ENCODE measurements around the gene PALLD. TPM values are rescaled to one million over a fixed set of nuclear protein-coding genes. Genes with fewer than 3 reads are reported as not detected.
"Not testable (repeated sequence)": the region's sequence is repeated elsewhere in the genome, so short reads cannot be mapped to it uniquely, and the experiment has no call there.

Gene PALLD
- total RNA-seq, 2 donors from 2014 or later, result 11.3 to 49.1 TPM

DNA sequence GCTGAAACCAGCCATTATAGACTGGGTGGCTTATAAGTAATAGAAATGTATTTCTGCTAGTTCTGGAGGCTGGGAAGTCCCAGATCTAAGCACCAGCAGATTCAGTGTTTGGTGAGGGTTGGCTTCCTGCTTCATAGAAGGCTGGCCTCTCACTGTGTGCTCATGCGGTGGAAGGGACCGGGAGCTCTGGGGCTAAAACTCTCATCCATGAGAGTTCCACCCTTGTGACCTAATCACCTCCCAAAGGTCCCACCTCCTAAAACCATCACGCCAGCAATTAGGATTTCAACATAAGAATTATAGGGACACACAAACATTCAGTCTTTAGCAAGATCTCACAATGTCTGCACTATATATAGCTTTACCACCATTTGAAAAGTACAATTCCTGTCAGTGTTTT, 298.0 kb downstream of the PALLD start:
- H3K9me3 Mint-ChIP-seq, result no peaks in the 10 kb centered on the region
- peaks cover 4% of the 10 kb centered on the region for H3K27me3 Mint-ChIP-seq
- H3K4me3 Mint-ChIP-seq, result no peak overlapping the region
- no peaks in the 10 kb centered on the region for H3K36me3 Mint-ChIP-seq (ENCODE audit: low read depth)
- no peak overlapping the region for H3K27ac Mint-ChIP-seq
- ATAC-seq (replicated peaks), result no peak
- no peaks in the 10 kb centered on the region for H3K4me1 Mint-ChIP-seq

- H3K36me3 Mint-ChIP-seq (ENCODE audit: low read depth), result no peaks in the 10 kb centered on the region
- H3K4me1 Mint-ChIP-seq, result no peaks in the 10 kb centered on the region
- no peak overlapping the region for H3K27ac Mint-ChIP-seq
- H3K9me3 Mint-ChIP-seq, result no peaks in the 10 kb centered on the region
- no peak overlapping the region for H3K4me3 Mint-ChIP-seq
- peaks cover 4% of the 10 kb centered on the region for H3K27me3 Mint-ChIP-seq
- no peak for ATAC-seq (replicated peaks)
These were observed 298.5 kb downstream of the PALLD start for GRCh38 chr4:168795346-168795745.

DNA sequence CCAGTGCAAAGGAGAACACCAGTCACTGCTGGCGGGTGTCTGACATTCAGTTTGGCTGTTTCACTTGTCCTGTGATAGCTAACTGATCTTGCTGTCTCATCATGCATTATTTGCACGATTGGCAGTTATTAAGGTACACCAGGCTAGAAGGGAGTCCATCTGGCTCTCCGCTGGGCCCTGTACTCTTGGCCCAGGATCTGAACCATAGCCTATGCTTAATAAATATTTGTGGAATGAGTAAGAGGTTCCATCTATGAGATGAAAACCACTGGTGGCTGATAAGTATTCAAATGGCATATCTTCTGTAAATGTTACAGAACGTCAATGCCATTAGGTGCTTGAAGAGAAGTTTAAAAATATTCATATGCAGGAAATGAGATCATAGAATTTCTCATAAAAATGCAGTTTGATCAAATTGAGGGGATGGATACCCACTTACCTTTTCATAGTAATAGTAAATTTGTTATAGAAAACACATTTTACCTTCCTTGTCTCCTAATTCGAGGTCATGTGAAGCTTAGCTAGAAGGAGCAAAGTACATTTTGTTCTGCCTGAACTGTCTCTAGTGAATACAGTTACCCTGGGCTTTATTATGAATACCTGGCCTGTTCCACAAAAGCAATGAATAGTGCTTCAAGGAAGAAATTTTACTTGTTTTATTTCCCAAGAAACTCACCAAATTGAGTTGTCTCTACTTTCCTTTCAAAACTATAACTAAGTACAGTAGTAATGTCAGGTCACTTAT, 299.7 kb downstream of the PALLD start:
- Mint-ChIP-seq H3K27ac (no peak overlapping the region), H3K36me3 (ENCODE audit: low read depth) (no peaks in the 10 kb centered on the region), H3K27me3 (peaks cover 4% of the 10 kb centered on the region), H3K4me1 (no peaks in the 10 kb centered on the region), H3K9me3 (no peaks in the 10 kb centered on the region), H3K4me3 (no peak overlapping the region)
- no peak for ATAC-seq (replicated peaks)

GRCh38 chr4:168797194-168797593, 300.3 kb downstream of the PALLD start:
- ATAC-seq (replicated peaks), result no peak
- no peak overlapping the region for H3K4me3 Mint-ChIP-seq
- H3K36me3 Mint-ChIP-seq (ENCODE audit: low read depth), result no peaks in the 10 kb centered on the region
- no peaks in the 10 kb centered on the region for H3K4me1 Mint-ChIP-seq
- peaks cover 8% of the 10 kb centered on the region for H3K27me3 Mint-ChIP-seq
- H3K27ac Mint-ChIP-seq, result no peak overlapping the region
- H3K9me3 Mint-ChIP-seq, result no peaks in the 10 kb centered on the region

- H3K27ac Mint-ChIP-seq, result no peak overlapping the region
- ATAC-seq (replicated peaks), result no peak
- H3K9me3 Mint-ChIP-seq, result no peaks in the 10 kb centered on the region
- H3K36me3 Mint-ChIP-seq (ENCODE audit: low read depth), result no peaks in the 10 kb centered on the region
- H3K4me3 Mint-ChIP-seq, result no peak overlapping the region
- no peaks in the 10 kb centered on the region for H3K4me1 Mint-ChIP-seq
- peaks cover 9% of the 10 kb centered on the region for H3K27me3 Mint-ChIP-seq
These were observed 301.0 kb downstream of the PALLD start for GRCh38 chr4:168797738-168798375.

DNA sequence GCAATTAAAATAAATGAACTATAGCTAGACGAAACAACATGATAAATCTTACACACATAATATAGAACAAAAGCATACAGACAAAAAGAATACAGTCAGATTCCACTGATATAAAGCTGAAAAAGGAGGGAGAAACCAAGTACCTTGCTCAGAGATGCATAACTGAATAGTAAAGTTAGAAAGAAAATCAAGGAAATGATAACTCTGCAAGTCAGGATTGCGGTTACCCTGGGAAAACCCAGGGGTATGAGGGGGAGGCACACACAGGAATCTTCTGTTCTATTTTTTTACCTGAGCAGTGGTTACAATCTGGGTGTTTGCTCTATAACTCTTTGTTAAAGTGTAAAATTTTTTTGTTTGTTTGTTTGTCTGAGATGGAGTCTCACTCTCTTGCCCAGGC, 304.1 kb downstream of the PALLD start:
- Mint-ChIP-seq H3K9me3 (no peaks in the 10 kb centered on the region), H3K4me1 (no peaks in the 10 kb centered on the region), H3K4me3 (no peak overlapping the region), H3K27me3 (peaks cover 9% of the 10 kb centered on the region), H3K36me3 (ENCODE audit: low read depth) (no peaks in the 10 kb centered on the region), H3K27ac (no peak overlapping the region)
- no peak for ATAC-seq (replicated peaks)

DNA sequence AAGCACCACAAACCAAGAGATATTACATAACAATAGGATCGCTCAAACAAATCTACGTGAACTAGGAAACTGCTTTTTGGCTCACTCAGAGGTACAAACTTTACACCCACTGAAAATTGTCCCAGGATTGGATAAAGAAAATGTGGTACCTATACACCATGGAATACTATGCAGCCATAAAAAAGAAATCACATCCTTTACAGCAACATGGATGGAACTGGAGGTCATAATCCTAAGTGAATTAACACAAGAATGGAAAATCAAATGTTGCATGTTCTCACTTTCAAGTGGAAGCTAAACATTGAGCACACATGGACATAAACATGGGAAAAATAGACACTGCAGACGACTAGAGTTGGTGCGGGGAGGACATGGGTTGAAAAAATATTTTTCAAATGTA, 305.4 kb downstream of the PALLD start:
- ATAC-seq (replicated peaks), result no peak
- H3K27me3 Mint-ChIP-seq, result peaks cover 9% of the 10 kb centered on the region
- H3K4me3 Mint-ChIP-seq, result no peak overlapping the region
- H3K36me3 Mint-ChIP-seq (ENCODE audit: low read depth), result no peaks in the 10 kb centered on the region
- H3K9me3 Mint-ChIP-seq, result no peaks in the 10 kb centered on the region
- no peak overlapping the region for H3K27ac Mint-ChIP-seq
- no peaks in the 10 kb centered on the region for H3K4me1 Mint-ChIP-seq

- H3K4me3 Mint-ChIP-seq; H3K36me3 Mint-ChIP-seq (ENCODE audit: low read depth); H3K27me3 Mint-ChIP-seq; H3K4me1 Mint-ChIP-seq; H3K27ac Mint-ChIP-seq; ATAC-seq (replicated peaks); H3K9me3 Mint-ChIP-seq: not testable (repeated sequence)
These were observed 306.2 kb downstream of the PALLD start for GRCh38 chr4:168803052-168803451.

DNA sequence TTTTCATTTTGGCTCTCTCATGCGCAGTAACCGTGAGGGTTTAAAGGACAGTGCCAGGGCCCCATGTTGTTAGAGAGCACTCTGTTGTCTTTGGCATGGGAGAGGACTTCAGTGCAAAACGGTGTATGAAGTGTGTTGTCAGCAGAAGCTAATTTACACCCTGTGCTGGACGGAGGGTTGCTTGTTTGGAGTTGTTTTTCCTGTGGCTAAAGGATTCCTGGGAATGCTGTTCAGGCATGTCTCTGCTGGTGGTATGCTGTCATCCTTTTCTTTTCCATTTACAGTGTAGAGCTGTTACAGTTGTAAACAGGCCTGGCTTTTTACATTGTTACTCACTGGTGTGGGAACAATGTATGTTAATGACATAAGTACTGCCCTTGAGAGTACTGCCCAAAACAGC, 306.9 kb downstream of the PALLD start:
- no peak overlapping the region for H3K27ac Mint-ChIP-seq
- H3K4me3 Mint-ChIP-seq, result no peak overlapping the region
- H3K4me1 Mint-ChIP-seq, result no peaks in the 10 kb centered on the region
- H3K36me3 Mint-ChIP-seq (ENCODE audit: low read depth), result no peaks in the 10 kb centered on the region
- H3K9me3 Mint-ChIP-seq, result no peaks in the 10 kb centered on the region
- H3K27me3 Mint-ChIP-seq, result peaks cover 6% of the 10 kb centered on the region
- ATAC-seq (replicated peaks), result no peak

DNA sequence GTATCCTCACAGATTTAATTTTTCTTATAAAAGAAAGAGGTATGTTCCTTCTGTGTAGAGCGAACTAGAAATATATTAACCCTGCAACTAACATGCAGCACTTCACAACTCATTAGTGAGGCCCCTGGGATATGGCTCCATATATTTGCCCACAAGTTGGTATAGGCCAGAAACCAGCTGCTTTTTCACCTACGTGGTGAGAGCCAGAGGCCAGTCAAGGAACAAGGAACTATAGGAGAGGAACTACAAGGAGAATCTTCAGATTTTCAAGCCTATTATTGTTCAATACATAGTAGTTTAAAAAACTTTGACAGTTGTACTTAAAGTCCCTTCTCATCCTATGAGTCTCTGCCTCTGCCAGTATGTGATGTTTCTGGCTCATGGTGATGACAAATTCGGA, 307.3 kb downstream of the PALLD start:
- H3K4me3 Mint-ChIP-seq, result no peak overlapping the region
- no peak for ATAC-seq (replicated peaks)

DNA sequence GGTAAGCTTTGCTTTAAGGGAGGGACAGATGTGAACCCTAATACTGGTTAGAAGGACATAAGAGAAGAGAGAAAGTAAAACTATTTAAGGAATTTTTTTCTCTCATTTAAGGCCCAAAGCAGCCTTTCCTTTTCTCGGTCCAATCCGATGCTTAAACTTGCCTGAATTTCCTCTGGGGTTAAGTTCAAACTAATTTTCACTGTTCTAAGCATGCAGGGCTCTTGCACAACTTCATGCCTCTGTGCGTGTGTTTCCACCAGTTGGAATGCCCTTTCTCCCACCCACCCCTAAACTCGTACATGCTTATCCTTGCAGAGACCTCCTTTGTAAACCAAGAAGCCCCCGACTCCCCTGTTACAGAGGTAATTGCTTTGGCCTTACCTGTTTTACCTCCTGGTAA, 308.5 kb downstream of the PALLD start:
- H3K27ac Mint-ChIP-seq, result no peak overlapping the region
- H3K9me3 Mint-ChIP-seq, result no peaks in the 10 kb centered on the region

More for the DNA sequence above, 307.3 kb downstream of the PALLD start:
- Mint-ChIP-seq H3K27me3 (peaks cover 6% of the 10 kb centered on the region), H3K4me1 (no peaks in the 10 kb centered on the region), H3K36me3 (ENCODE audit: low read depth) (no peaks in the 10 kb centered on the region), H3K9me3 (no peaks in the 10 kb centered on the region), H3K27ac (no peak overlapping the region)

GRCh38 chr4:168806247-168806646, 309.4 kb downstream of the PALLD start:
- ATAC-seq (replicated peaks); H3K36me3 Mint-ChIP-seq (ENCODE audit: low read depth); H3K9me3 Mint-ChIP-seq; H3K27ac Mint-ChIP-seq; H3K4me1 Mint-ChIP-seq; H3K4me3 Mint-ChIP-seq: not testable (repeated sequence)
- peaks cover 14% of the 10 kb centered on the region for H3K27me3 Mint-ChIP-seq

More for the DNA sequence above, 308.5 kb downstream of the PALLD start:
- Mint-ChIP-seq H3K4me3 (no peak overlapping the region), H3K4me1 (no peaks in the 10 kb centered on the region), H3K27me3 (peaks cover 10% of the 10 kb centered on the region), H3K36me3 (ENCODE audit: low read depth) (no peaks in the 10 kb centered on the region)
- ATAC-seq (replicated peaks), result no peak

DNA sequence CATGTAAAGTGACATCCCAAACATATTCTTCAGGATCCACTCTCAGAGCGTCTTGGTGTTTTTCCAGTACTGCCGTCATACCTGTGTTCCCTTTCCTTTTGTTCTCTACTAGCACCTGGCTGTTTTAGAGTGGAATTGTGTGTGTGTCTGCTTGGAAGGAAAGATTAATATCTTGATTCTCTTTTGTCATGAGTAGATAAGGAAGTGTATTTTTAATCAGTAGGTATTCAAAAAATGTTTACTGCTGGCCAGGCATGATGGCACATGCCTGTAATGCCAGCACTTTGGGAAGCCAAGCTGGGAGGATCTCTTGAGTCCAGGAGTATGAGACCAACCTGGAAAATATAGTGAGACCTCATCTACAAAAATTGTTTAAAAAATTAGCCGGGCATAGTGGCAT, 314.4 kb downstream of the PALLD start:
- H3K9me3 Mint-ChIP-seq, result no peaks in the 10 kb centered on the region
- H3K27me3 Mint-ChIP-seq, result peaks cover 17% of the 10 kb centered on the region
- H3K27ac Mint-ChIP-seq, result no peak overlapping the region
- H3K4me3 Mint-ChIP-seq, result no peak overlapping the region
- ATAC-seq (replicated peaks), result no peak
- H3K36me3 Mint-ChIP-seq (ENCODE audit: low read depth), result no peaks in the 10 kb centered on the region
- H3K4me1 Mint-ChIP-seq, result no peaks in the 10 kb centered on the region

GRCh38 chr4:168811786-168812651, 315.2 kb downstream of the PALLD start:
- no peaks in the 10 kb centered on the region for H3K4me1 Mint-ChIP-seq
- H3K27ac Mint-ChIP-seq, result no peak overlapping the region
- H3K27me3 Mint-ChIP-seq, result peaks cover 24% of the 10 kb centered on the region
- no peak for ATAC-seq (replicated peaks)
- no peaks in the 10 kb centered on the region for H3K36me3 Mint-ChIP-seq (ENCODE audit: low read depth)
- H3K9me3 Mint-ChIP-seq, result no peaks in the 10 kb centered on the region
- no peak overlapping the region for H3K4me3 Mint-ChIP-seq

DNA sequence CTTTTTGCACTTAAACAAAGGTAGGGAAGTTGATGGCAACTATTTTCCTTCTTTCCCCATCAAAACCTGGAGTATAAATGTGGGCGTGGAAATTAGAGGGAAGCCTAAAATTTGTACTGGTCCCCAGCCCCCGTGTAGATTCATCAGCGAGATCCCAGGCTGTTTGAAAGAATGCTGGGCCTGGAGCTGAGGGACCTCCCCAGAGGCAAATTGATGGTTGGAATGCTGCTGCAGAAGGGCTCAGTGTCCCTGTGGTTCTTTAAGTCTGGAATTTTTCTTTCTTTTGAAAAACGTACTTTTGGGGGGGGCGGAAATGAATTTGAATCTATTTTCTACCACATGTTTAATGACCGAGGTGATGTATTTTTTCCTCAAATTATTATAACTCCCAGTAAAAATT, 316.0 kb downstream of the PALLD start:
- H3K4me1 Mint-ChIP-seq, result no peaks in the 10 kb centered on the region
- H3K9me3 Mint-ChIP-seq, result no peaks in the 10 kb centered on the region
- no peak overlapping the region for H3K27ac Mint-ChIP-seq
- peaks cover 32% of the 10 kb centered on the region for H3K27me3 Mint-ChIP-seq
- ATAC-seq (replicated peaks), result no peak
- no peak overlapping the region for H3K4me3 Mint-ChIP-seq
- no peaks in the 10 kb centered on the region for H3K36me3 Mint-ChIP-seq (ENCODE audit: low read depth)

All from activated T-helper 17 cell treated with anti-CD3 and anti-CD28 coated beads, Interleukin-2, amount 50 U/mL, for 72 hours (primary cell).